Uterus (tissue), 2 donors: Measurements from ENCODE around the gene ZBTB49.

ENCODE experiments used
- CTCF ChIP-seq, 4 experiments: fragments of 200-600 bp in 2 of 4; fragments of 450-650 bp in 2 of 4; sonication (generic) in 2 of 4; IDR thresholded peaks; one replicate each; pipeline ENCODE4 v1.5.1; 2016 to 2019; ENCODE audit warnings: antibody characterized with exemption in 4 of 4, mild to moderate bottlenecking in 2 of 4, moderate library complexity in 1 of 4
- POLR2A ChIP-seq, 2 donors: fragments of 450-650 bp; IDR thresholded peaks; one replicate each; pipeline ENCODE4 v1.6.1; 2016; ENCODE audit warnings: antibody characterized with exemption in 2 of 2, mild to moderate bottlenecking in 1 of 2, moderate library complexity in 1 of 2

DNA sequence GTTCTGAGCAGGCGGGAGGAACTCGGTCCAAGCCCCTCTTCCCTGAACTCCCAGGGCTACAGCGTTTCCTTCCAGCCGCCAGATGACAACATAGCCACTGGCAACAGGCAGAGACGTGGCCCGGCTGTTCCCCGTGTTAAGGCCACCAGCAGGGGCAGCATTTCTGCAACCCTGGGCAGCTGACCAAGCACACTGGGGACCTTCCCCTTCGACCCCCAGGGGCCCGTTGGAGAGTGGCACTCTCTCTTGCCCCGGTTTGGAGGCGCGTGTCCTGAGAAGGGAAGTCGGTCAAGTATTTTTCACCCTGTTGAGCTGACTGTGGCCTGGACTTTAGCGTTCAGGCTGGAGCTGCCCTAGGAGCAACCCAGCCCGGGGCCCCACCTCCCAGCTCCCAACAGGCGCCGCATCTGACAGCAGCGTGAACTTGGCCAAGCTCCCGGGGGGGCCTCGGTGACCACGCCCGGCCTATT is 37.6 kb downstream of the ZBTB49 start:
- TF ChIP-seq CTCF (IDR thresholded peaks at IDR 0.05) (no peak), POLR2A (IDR thresholded peaks at IDR 0.05) (no peak)
